Embryonic facial prominence (tissue), 1 donor: ENCODE results near the gene ALK.

Experiments
- DNase-seq: peaks from one replicate; pipeline ENCODE4 v3.0.0-alpha.2; 2016; ENCODE audit errors: extremely low spot score

The ALK gene

GRCh38 chr2:29655391-29656086, 265.8 kb downstream of the ALK start:
- no peak for DNase-seq

- DNase-seq, result no peak
Measured at GRCh38 chr2:29650631-29651097, 270.7 kb downstream of the ALK start.

- no peak for DNase-seq
Measured at GRCh38 chr2:29644949-29645348, 276.4 kb downstream of the ALK start.

GRCh38 chr2:29643196-29643595, 278.2 kb downstream of the ALK start:
- DNase-seq, result no peak

GRCh38 chr2:29640360-29640759, 281.0 kb downstream of the ALK start:
- no peak for DNase-seq

- DNase-seq, result no peak
Measured at GRCh38 chr2:29638641-29639040, 282.7 kb downstream of the ALK start.

GRCh38 chr2:29634916-29635315, 286.5 kb downstream of the ALK start:
- DNase-seq, result no peak

GRCh38 chr2:29632018-29632417, 289.4 kb downstream of the ALK start:
- no peak for DNase-seq

- no peak for DNase-seq
Measured at GRCh38 chr2:29629495-29629894, 291.9 kb downstream of the ALK start.

- no peak for DNase-seq
Measured at GRCh38 chr2:29628862-29629261, 292.5 kb downstream of the ALK start.

GRCh38 chr2:29628108-29628745, 293.2 kb downstream of the ALK start:
- DNase-seq, result no peak

- no peak for DNase-seq
Measured at GRCh38 chr2:29627279-29627711, 294.1 kb downstream of the ALK start.

GRCh38 chr2:29620890-29621289, 300.5 kb downstream of the ALK start:
- no peak for DNase-seq

GRCh38 chr2:29619689-29620088, 301.7 kb downstream of the ALK start:
- DNase-seq, result no peak

- DNase-seq, result no peak
Measured at GRCh38 chr2:29618024-29618423, 303.4 kb downstream of the ALK start.

GRCh38 chr2:29617351-29617750, 304.0 kb downstream of the ALK start:
- no peak for DNase-seq

- no peak for DNase-seq
Measured at GRCh38 chr2:29616569-29616968, 304.8 kb downstream of the ALK start.

GRCh38 chr2:29615841-29616240, 305.5 kb downstream of the ALK start:
- no peak for DNase-seq

GRCh38 chr2:29615183-29615582, 306.2 kb downstream of the ALK start:
- DNase-seq, result no peak

GRCh38 chr2:29614295-29614830, 307.0 kb downstream of the ALK start:
- no peak for DNase-seq

- no peak for DNase-seq
Measured at GRCh38 chr2:29613792-29614266, 307.6 kb downstream of the ALK start.

- DNase-seq, result no peak
Measured at GRCh38 chr2:29613067-29613466, 308.3 kb downstream of the ALK start.

GRCh38 chr2:29612568-29612967, 308.8 kb downstream of the ALK start:
- DNase-seq, result no peak
